Right atrium auricular region (tissue), 2 donors: ENCODE results near the gene KIRREL3. TPM values are rescaled to one million over a fixed set of nuclear protein-coding genes. Genes with fewer than 3 reads are reported as not detected.

ENCODE experiments used
- DNase-seq: peaks from one replicate; pipeline ENCODE4 v3.0.0-alpha.2; 2019; ENCODE audit warnings: low spot score
- H3K27ac ChIP-seq, 2 donors: fragments of 200-600 bp; sonication (generic); 1 replicate in 1 of 2; 2 replicates in 1 of 2; pipeline ENCODE4 v1.5.1; 2016 to 2019
- H3K27me3 ChIP-seq, 2 donors: fragments of 200-600 bp; sonication (generic); one replicate each; pipeline versions ENCODE4 v1.5.1 to v1.6.0; 2017 to 2019
- H3K36me3 ChIP-seq: fragments of 200-600 bp; sonication (generic); one replicate; pipeline ENCODE4 v1.5.1; 2016
- H3K4me1 ChIP-seq, 2 donors: fragments of 200-600 bp; sonication (generic); one replicate each; pipeline versions ENCODE4 v1.5.1 to v1.6.0; 2017 to 2019
- H3K4me3 ChIP-seq, 2 donors: fragments of 200-600 bp; sonication (generic); 1 replicate in 1 of 2; 2 replicates in 1 of 2; pipeline ENCODE4 v1.5.1; 2017 to 2019; ENCODE audit warnings: mild to moderate bottlenecking in 1 of 2, moderate library complexity in 1 of 2
- H3K9me3 ChIP-seq, 2 donors: fragments of 200-600 bp; sonication (generic); one replicate each; pipeline ENCODE4 v1.5.1; 2019
- total RNA-seq, 2 donors: library from RNA; depleted of rRNA; stranded (reverse); fragments of >200 nt; gene quantifications; one replicate each; pipeline ENCODE4 v1.1.0, GENCODE V29; 2016
- TF ChIP-seq, protein P1 (sequence below), 2 donors: fragments of 200-600 bp; sonication (generic); IDR thresholded peaks; one replicate each; pipeline ENCODE4 v1.5.1; 2019; ENCODE audit warnings: antibody characterized with exemption in 2 of 2

The KIRREL3 gene
- total RNA-seq, 2 donors from 2014 or later: 0.51 to 0.74 TPM

DNA sequence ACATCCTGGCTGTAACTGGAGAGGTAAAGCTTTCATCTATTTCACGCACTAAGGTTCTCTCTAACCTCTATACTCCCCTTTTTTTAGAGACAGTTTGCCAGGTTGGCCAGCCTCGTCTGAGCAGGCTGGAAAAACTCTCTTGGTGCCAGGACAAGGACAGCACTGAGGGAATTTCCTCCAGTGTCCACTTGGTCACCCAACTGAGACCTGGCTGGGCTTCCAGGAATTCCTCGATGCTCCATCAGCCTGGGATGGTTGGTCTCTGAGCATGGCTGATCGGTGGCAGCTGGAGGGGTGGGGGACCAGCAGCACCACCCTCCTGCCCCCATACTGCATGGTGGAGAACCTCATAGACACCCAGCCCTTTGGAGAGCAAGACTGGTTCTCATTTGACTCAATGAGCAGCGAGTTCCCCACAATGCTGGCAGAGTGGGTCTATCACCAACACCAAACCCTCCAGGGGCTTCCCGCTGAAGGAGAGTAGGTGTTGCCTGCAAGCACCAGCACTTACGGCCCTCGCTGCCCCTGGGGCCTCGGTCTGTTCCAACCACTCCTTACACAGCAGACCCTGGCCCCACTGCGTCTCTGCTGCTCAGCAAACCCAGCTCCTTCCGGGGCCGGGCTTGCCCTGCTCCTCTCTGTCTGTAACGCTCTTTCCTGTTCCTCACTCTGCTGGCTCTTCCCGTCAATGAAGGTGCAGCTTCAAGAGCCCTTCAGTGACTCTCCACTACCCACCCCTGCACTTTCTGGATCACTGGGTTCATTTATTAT is 522.9 kb downstream of the KIRREL3 start:
- Histone ChIP-seq H3K36me3 (no peaks in the 10 kb centered on the region), H3K27ac (no peak overlapping the region), H3K4me1 (peaks cover 0 to 16% of the 10 kb centered on the region in 2 donors), H3K4me3 (no peak overlapping the region), H3K27me3 (no peaks in the 10 kb centered on the region), H3K9me3 (no peaks in the 10 kb centered on the region)
- DNase-seq: no peak
- TF ChIP-seq, protein P1, sequence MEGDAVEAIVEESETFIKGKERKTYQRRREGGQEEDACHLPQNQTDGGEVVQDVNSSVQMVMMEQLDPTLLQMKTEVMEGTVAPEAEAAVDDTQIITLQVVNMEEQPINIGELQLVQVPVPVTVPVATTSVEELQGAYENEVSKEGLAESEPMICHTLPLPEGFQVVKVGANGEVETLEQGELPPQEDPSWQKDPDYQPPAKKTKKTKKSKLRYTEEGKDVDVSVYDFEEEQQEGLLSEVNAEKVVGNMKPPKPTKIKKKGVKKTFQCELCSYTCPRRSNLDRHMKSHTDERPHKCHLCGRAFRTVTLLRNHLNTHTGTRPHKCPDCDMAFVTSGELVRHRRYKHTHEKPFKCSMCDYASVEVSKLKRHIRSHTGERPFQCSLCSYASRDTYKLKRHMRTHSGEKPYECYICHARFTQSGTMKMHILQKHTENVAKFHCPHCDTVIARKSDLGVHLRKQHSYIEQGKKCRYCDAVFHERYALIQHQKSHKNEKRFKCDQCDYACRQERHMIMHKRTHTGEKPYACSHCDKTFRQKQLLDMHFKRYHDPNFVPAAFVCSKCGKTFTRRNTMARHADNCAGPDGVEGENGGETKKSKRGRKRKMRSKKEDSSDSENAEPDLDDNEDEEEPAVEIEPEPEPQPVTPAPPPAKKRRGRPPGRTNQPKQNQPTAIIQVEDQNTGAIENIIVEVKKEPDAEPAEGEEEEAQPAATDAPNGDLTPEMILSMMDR (IDR thresholded peaks at IDR 0.05): no peak

- Histone ChIP-seq H3K4me3 (no peak overlapping the region), H3K4me1 (peaks cover 0 to 16% of the 10 kb centered on the region in 2 donors), H3K27ac (no peak overlapping the region), H3K27me3 (no peaks in the 10 kb centered on the region), H3K36me3 (no peaks in the 10 kb centered on the region), H3K9me3 (no peaks in the 10 kb centered on the region)
- DNase-seq: no peak
- TF ChIP-seq, protein P1 (IDR thresholded peaks at IDR 0.05): no peak
Measured at GRCh38 chr11:126476977-126477376, 523.6 kb downstream of the KIRREL3 start.

GRCh38 chr11:126476266-126476924 is 524.2 kb downstream of the KIRREL3 start:
- Histone ChIP-seq H3K27me3 (no peaks in the 10 kb centered on the region), H3K9me3 (no peaks in the 10 kb centered on the region), H3K36me3 (no peaks in the 10 kb centered on the region), H3K27ac (no peak overlapping the region), H3K4me3 (no peak overlapping the region), H3K4me1 (peaks cover 0 to 16% of the 10 kb centered on the region in 2 donors)
- TF ChIP-seq, protein P1 (IDR thresholded peaks at IDR 0.05): no peak
- DNase-seq: no peak

GRCh38 chr11:126475014-126475991 is 525.3 kb downstream of the KIRREL3 start:
- no peak overlapping the region for H3K27ac ChIP-seq
- DNase-seq: no peak

DNA sequence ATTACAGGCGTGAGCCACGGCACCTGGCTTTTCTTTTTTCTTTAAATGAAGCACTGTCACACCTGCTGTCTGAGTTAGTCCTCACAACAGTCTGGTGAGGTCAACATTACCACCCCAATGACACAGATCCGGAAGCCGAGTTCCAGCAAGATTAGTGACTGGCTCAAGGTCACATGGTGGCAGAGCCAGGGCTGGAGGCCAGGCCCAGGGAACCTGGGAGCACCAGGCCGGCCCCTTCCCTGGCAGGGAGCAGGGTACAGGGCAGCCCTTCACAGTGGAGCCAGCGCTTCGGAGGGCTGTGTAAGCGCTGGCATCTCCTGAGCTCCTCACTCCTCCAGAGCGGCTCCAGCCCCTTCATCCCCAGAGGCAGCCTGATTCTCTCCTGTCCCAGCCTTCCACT is 526.4 kb downstream of the KIRREL3 start:
- H3K4me3 ChIP-seq: no peak overlapping the region
- DNase-seq: no peak
- H3K27me3 ChIP-seq: no peaks in the 10 kb centered on the region
- no peaks in the 10 kb centered on the region for H3K36me3 ChIP-seq
- TF ChIP-seq, protein P1 (IDR thresholded peaks at IDR 0.05): no peak
- H3K4me1 ChIP-seq: peaks cover 0 to 8% of the 10 kb centered on the region in 2 donors
- no peak overlapping the region for H3K27ac ChIP-seq
- H3K9me3 ChIP-seq: no peaks in the 10 kb centered on the region

More at GRCh38 chr11:126475014-126475991, 525.3 kb downstream of the KIRREL3 start:
- Histone ChIP-seq H3K36me3 (no peaks in the 10 kb centered on the region), H3K4me3 (no peak overlapping the region), H3K27me3 (no peaks in the 10 kb centered on the region), H3K4me1 (peaks cover 0 to 8% of the 10 kb centered on the region in 2 donors), H3K9me3 (no peaks in the 10 kb centered on the region)
- TF ChIP-seq, protein P1 (IDR thresholded peaks at IDR 0.05): no peak
